ELR (cell line): ENCODE measurements around the gene OR52K1.
"Not testable (repeated sequence)": the region's sequence is repeated elsewhere in the genome, so short reads cannot be mapped to it uniquely, and the experiment has no call there.

Experiments
- DNase-seq: peaks from one replicate; pipeline ENCODE4 v3.0.0-alpha.2; 2015; ENCODE audit warnings: low read depth

OR52K1 gene

GRCh38 chr11:4482445-4482844, at the start of gene OR52K1:
OR52K1 (plus strand) TSS chr11:4482646; CDS start chr11:4488901, 6,255 bp downstream.
- no peak for DNase-seq

GRCh38 chr11:4433856-4434255, 48.6 kb upstream of the OR52K1 start:
- no peak for DNase-seq

- no peak for DNase-seq
These were observed 46.0 kb upstream of the OR52K1 start for GRCh38 chr11:4436411-4436810.

GRCh38 chr11:4441515-4441914, 40.9 kb upstream of the OR52K1 start:
- DNase-seq = no peak

GRCh38 chr11:4443232-4443891, 39.1 kb upstream of the OR52K1 start:
- no peak for DNase-seq

- no peak for DNase-seq
These were observed 33.5 kb upstream of the OR52K1 start, which contains the start of gene OR52K2 for GRCh38 chr11:4448995-4449394. OR52K2 (plus strand) TSS chr11:4449295; CDS start chr11:4449340, 45 bp downstream.

- DNase-seq = no peak
These were observed 29.3 kb upstream of the OR52K1 start for GRCh38 chr11:4453118-4453517.

GRCh38 chr11:4454021-4454420, 28.4 kb upstream of the OR52K1 start:
- no peak for DNase-seq

- DNase-seq = no peak
These were observed 27.0 kb upstream of the OR52K1 start for GRCh38 chr11:4455419-4455818.

GRCh38 chr11:4459500-4459899, 22.9 kb upstream of the OR52K1 start:
- DNase-seq = no peak

GRCh38 chr11:4460151-4460550, 22.3 kb upstream of the OR52K1 start:
- no peak for DNase-seq

- DNase-seq = no peak
These were observed 18.0 kb upstream of the OR52K1 start for GRCh38 chr11:4464216-4465159.

- no peak for DNase-seq
These were observed 17.0 kb upstream of the OR52K1 start for GRCh38 chr11:4465407-4465806.

GRCh38 chr11:4466131-4466870, 16.1 kb upstream of the OR52K1 start:
- DNase-seq = no peak

GRCh38 chr11:4466871-4467442, 15.5 kb upstream of the OR52K1 start:
- DNase-seq = no peak

GRCh38 chr11:4467811-4468606, 14.4 kb upstream of the OR52K1 start:
- no peak for DNase-seq

- DNase-seq = no peak
These were observed 2.8 kb upstream of the OR52K1 start for GRCh38 chr11:4479644-4480043.

- DNase-seq = peak; percentile 40
These were observed 1.7 kb upstream of the OR52K1 start for GRCh38 chr11:4480577-4481239.

GRCh38 chr11:4481240-4481582, 1.2 kb upstream of the OR52K1 start:
- DNase-seq = no peak

GRCh38 chr11:4484310-4484709, 1.9 kb downstream of the OR52K1 start:
- no peak for DNase-seq

- not testable (repeated sequence) for DNase-seq
These were observed 9.0 kb downstream of the OR52K1 start for GRCh38 chr11:4491405-4491804.
